Spleen (tissue), 7 donors: ENCODE data around the gene NIPBL.

Experiments
- CTCF ChIP-seq, 11 experiments: fragments of 200-600 bp in 7 of 11; fragments of 450-650 bp in 4 of 11; sonication (generic) in 4 of 11; IDR thresholded peaks in 8 of 11; conservative IDR thresholded peaks in 3 of 11; 1 replicate in 7 of 11; 2 replicates in 4 of 11; pipeline versions ENCODE4 v1.4.0 to v1.8.0; 2016 to 2021; ENCODE audit warnings: antibody characterized with exemption in 11 of 11, inconsistent platforms in 4 of 11, mild to moderate bottlenecking in 1 of 11
- POLR2AphosphoS5 ChIP-seq, 3 donors: sonication (generic); formaldehyde crosslinking; IDR thresholded peaks; one replicate each; pipeline ENCODE4 v1.5.1; 2017; ENCODE audit warnings: antibody characterized with exemption in 3 of 3
- donor health status: DM: no; HTN: no; CAD: no; lungs with moderate emphysema.
- donor health status: DM: no; HTN: no; CAD: no.
- donor health status: DM: no; HTN: no; CAD: no.

- TF ChIP-seq CTCF (IDR thresholded peaks at IDR 0.05 in 8 of 11, conservative IDR thresholded peaks at IDR 0.05 in 3 of 11) (no peak), POLR2AphosphoS5 (IDR thresholded peaks at IDR 0.05) (no peak)
Observed at GRCh38 chr5:36985387-36985786, 108.8 kb downstream of the NIPBL start.
